HG02852 (cell line): ENCODE data around the gene CCNK.

Source experiments
- ATAC-seq: cut with Tn5 transposase; IDR thresholded peaks from one replicate; pipeline ENCODE4 v1.9.1; 2021; ENCODE audit warnings: mild to moderate bottlenecking, moderate library complexity; ENCODE audit not compliant: unreplicated experiment

CCNK gene

DNA sequence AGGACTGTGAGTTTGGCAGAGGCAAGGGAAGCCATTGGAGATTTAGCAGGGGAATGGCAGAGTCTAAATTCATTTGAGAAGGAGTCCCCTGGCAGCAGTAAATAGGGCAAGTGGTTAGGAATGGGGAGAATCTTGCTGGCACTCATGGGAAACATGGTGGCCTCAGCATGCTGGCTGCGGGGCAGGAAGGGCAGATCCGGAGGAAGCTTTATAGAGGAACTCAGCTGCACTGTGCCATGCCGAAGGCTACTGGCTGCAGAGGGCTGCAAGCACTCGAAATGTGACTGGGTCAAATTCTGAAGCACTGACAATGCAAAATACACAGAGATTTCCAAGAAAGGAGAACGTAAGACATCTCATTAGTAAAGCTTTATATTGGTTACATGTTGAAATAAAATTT, 23.9 kb downstream of the CCNK start:
- no peak for ATAC-seq

DNA sequence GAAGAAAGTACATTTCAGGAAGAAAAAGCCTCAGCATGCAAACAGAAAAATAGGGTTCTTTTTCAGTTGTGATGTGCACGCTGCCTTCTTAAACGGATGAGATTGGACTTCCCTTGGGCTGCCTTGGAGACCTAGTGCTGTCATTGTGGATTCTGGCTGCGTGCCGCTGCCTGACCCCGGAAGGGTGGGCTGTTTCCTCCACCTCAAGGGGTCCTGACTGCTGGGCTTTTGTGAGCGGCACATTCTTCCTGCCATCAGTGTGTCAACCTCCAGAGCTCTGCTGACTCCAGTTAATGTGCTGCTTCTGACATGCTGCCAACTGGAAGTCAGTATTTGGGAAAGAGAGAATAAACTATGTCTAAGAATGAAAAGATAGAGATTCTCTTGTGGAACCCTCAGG, 25.1 kb downstream of the CCNK start:
- no peak for ATAC-seq

DNA sequence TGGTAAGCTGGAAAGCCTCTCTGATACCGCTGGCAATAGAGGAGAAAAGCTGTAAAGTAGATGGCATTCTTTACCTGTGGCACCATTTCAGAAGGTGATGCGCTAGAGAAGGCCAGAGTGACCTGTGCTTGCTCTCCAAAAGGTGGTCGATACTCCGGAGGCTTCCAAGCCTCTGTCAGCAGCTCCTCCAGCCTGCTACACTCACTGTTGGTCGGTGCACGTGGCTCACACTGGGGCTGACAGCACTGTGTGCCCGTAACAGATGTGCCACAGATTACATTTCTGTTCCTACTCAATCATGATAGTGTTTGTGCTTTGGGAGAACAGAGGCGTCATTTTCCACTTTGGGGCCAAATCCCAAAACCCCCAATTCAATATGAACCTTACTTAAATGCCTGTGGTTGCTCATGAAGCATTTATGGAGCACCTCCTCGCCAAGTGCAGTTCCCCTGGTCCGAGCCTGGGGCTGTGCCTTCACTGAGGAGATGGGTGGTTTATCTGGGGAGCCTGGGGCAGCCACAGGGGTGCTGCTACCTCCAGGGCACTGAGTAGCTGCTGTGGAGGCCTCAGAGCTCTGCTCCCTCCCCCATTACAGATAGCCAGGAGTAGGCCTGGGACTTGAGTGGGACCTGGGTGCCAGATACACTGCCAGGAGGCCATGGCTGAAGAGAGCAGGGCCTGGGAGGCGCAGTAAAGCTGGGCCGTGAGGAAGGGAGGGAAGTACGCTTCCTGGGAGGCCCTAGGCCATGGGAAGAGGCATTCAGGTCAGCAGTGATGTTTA, 26.8 kb downstream of the CCNK start:
- ATAC-seq: no peak

DNA sequence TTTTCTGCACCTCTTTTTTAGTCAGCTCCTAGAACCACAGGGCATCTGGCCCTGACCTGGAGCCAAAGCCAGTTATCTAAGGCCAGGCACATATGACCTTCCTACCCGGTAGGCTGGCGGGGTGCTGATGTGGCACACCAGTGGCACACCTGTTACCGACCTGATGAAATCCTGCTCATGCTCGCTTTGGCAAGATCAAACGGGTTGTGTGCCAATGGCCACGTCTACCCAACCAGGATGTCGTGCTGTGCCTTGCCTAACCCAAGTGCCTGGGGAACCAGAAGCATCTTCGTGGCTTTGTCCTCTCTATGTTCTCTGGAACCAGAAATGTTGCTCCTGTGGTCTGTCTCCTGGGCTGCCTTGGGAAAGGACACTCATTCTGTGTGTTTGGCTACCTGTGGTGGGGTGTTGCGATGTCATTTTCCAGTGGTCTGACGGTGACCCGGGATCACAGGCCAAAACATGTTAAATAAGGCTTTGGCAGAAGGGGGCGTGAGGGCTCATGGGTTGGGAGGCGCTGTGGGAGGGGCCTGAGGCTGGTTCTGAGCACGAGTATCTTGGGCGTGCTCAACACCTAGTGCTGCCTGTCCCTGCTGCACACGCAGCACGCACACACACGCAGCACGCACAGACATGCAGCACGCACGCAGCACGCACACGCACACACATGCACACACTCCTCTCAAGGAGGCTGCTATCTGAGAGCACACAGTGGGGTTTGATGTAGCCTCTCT, 27.9 kb downstream of the CCNK start:
- ATAC-seq: no peak

DNA sequence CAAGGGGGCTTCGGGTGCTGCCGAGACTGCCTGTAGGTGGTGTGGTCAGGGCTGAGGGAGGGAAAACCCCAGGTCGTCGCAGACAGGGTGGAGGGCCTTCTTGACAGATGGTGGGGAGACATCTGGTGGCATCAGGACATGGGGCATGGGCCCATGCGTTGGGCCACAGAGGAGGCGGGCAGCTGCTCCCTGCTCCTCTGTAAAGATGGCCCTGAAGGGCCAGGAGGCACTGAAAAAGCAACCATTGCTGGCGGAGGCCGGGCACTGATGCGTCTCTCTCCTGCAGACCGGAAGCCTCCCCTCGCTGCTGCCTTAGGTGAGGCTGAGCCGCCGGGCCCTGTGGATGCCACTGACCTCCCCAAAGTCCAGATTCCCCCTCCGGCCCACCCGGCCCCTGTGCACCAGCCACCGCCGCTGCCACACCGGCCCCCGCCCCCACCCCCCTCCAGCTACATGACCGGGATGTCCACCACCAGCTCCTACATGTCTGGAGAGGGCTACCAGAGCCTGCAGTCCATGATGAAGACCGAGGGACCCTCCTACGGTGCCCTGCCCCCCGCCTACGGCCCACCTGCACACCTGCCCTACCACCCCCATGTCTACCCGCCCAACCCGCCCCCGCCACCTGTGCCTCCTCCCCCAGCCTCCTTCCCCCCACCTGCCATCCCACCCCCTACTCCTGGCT, 28.8 kb downstream of the CCNK start:
- ATAC-seq: no peak

DNA sequence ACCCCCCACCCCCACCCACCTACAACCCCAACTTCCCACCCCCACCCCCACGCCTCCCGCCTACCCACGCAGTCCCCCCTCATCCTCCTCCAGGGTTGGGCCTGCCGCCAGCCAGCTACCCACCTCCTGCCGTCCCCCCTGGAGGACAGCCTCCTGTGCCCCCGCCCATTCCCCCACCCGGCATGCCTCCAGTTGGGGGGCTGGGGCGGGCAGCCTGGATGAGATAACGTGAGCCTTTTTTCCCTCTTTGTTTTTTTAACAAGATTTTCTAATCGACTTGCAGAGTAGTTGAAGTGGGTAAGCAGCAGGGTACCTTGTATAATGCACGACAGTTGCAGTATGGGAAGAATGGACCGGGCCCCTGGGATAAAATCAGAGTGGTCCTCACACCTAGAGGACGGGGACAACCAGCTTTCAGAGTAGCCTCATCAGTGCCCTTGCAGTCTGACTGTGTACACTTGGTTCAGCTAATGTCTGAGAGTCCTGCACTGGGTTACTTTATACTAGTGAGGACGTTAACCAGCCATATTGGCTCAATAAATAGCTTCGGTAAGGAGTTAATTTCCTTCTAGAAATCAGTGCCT, 29.4 kb downstream of the CCNK start:
- no peak for ATAC-seq

DNA sequence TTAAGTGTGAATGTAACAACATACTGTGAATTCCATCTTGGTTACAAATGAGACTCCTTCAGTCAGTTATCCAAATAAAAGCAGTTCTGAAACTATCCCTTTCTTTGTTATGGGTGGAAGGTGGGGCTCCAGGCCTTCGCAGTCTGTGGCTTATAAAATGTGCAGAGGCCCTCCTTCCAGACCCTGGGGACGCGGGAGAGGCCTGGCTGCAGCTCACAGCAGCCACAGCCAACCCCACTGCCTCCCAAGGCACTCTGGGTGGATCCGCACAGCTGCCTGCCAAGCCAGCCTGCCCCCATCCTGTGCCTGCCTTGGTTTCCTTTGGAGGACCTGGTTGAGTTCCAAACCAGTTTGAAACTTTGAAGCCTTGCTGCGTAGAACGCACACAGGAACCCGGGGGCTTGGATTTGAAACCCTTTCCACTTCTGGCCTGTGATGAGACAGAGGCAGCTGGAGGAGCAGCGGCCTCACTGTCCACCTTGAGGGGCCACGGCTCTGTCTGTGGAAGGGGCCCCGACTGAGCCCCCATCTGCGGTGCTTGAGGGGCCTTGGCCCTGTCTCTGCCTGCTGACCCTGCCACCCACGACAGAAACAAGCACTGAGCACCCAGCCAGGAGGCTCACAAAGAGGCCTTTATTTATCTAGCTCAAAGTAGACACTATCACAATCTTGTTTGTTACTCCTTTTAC, 30.4 kb downstream of the CCNK start:
- no peak for ATAC-seq

DNA sequence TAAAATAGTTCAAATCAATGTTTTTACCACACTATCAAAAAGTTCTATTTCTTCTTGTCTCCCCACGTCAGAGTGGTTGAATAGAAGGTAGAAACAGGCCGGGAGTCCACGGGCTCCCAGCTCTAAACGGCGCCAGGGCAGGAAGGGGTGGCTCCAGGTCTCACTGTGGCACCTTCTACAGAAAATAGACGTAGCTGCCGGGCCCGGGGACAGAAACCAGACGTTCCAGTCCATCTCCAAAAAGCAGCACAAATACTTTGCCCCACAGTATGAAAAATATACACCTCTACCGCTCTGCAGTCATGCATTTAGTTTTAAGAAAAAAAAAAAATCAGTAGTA, 30.9 kb downstream of the CCNK start:
- no peak for ATAC-seq

DNA sequence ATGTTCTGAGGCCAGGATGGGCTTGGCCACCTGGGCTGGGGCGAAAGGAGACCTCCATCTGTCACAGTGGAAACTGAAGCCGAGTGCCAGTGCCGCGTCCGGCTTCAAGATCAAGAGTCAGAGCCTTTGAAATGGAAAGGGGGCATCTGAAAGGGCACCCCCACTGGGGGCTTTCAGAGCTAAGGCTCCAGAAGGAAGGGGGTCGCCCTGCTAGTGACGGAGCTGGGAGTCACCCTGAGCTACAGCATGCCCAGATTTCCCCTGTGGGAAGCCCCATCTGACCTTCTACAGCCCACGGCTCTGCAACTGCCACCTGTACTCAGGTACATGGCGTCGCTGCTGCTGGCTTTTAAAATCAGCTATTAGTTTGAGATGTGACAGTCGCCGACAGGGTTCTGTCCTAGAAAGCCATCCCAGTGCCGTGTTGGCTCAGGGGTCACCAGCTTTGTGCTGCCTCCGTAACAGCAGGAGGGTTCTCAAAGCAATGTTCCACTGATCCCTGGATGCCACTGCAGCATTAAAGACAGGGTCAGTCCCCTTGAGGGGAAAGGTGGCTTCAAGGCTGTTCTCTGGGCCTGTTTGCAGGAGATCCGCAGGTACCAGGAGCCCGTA, 31.5 kb downstream of the CCNK start:
- ATAC-seq: no peak

DNA sequence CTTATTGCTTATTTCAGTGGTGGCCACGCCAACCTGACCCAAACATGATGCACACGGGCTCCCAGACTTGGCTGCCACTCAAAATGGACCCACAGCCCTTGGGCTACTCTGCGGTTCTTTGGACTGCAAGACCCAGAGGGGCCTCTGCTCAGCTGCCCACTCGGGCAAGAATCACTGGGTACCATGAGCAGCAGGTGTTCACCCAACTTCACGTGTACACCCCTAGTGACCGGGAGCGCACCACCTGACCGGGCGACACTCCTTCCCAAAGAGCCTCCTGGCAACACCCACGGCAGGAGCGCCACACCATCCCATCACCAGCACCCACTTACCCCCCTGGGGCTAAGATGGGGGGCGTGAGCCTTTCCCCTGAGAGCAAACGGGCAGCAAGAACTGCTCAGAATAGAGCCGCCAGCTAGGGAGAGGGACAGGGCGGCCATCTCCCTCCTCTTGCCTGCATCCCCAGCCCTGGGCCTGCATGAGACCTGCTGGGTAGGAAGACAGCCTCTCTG, 32.0 kb downstream of the CCNK start:
- ATAC-seq: no peak

DNA sequence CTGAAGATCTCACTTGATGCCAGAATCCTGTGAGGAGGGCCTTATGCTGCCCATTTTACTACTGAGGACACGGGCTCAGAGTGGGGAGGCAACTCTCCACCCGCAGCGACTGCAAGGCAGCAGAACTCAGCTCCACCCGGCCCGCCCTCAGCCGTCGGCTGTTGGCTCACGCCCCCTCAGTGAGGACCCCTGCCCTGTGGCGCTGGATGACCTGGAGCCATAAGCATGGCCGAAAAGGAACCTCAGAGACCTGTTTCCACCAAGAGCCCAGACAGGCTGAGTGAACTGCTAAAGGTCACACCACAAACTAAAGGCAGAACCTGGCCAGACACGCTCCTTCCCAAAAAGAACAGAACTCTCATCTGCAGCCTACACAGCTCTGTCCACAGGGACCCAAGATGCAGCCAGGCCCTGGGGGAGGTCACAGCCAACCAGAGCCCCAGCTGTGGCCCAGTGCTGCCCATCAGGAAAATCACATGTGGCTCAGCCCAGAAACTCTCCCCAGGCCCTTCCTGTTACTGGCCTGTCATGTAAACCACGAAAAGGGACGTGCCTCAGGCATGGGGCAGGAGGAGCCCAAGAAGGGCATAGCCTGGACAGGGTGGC, 32.8 kb downstream of the CCNK start:
- no peak for ATAC-seq

DNA sequence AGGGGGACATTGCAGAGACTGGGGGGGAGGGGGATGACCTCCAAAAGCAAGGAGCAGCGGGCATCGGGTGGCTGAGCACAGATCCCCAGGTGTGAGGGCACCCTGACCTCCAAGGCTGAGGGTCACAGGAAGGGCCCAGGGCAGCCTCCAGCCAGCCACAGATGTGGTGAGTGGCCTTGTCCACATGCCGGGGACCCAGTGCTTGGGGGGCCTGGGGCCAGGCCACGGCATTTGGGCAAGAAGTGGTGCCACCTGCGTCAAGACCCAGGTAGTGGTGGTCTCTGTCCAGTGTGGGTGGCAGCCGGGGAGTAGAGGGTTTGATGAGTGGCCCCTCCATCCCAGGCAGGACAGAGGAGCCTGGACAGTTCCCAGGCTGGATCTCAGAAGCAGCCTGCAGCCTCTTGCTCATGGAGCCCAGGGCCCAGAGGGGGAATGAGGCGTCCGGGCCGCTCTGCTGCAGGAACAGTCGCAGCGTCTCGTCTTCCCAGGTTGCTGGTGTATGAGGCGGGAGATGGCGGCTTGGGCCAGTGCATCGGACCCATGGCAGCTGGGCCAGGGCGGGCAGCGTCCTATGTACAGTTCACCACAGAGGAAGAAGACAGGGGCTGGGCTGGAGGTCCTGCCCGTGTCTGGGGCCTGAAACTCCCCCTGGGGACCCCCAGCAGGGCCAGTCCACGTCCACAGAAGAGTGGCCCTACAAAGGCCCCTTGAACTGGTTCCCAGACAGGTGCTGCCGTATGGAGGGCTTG, 33.5 kb downstream of the CCNK start:
- ATAC-seq: no peak

DNA sequence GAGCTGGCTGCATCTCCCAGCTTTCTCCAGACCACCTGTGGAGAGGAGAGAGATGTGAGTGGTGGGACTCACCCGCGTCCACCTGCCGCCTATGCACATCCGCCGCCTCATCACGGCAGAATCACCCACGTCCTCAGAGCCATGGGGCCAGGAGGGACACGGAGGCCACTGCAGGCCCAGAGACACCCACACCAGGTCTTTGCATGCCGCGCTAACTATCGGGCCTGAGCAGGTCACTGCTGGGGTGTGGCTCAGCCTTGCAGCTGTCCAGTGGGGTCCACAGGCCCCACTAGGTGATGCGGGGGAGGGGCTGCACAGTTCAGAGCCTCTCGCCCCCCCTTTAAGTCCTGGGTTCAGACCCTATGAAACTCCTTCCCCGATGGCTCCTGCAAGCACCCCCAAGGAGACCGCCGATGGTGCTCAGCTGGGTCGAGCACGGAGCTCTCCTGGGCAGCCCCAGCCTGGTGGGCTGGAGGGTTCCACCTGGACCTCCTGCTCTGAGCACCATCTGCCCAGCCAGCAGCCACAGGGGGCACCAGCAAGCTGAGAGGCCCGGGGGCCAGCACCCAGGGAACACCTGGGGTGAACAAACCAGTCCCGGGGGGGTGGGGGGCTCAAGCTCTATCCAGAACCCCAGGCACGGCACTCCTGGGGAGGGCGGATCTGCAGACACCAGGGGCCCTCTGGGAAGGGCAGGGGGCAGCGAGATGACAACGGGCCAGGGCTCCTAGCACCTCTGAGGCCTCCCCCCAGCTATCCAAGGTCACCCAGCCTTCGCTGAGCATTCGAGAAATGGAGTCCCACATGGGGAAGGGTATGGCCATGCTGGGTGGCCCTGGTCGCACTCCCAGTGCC, 34.3 kb downstream of the CCNK start:
- ATAC-seq: no peak

DNA sequence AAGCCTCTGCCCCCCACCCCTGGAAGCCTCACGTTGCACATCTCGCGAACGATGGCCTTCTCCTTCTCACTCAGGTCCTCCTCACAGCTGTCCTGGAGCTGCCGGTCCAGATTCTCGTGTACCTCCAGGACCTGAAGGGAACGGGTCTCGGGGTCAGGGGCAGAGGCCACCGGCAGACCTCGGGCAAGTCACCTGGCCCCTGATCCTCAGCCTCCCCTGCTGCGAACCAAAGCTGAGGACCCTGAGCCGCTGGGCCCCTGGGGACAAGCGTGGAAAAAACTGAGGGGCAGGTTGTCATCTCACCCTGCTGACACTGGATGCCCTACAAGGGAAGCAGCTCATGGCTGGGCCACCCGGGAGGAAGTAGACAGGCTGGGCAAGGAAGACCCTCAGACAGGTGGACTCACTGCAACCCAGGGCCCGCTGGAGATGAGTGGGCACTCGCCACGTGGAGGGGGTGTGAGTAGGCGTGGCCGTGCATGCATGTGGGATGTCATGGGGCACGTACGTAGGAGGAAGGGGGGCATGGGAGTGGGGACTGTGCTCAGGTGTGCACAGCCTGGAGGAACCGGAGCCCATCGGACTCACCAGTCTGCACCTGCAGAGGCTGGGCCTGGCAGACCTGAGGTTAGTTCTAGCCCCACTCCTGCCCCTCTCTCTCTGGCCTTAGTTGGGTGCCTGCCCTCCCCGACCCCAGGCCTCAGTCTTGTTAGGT, 35.1 kb downstream of the CCNK start:
- ATAC-seq: no peak

DNA sequence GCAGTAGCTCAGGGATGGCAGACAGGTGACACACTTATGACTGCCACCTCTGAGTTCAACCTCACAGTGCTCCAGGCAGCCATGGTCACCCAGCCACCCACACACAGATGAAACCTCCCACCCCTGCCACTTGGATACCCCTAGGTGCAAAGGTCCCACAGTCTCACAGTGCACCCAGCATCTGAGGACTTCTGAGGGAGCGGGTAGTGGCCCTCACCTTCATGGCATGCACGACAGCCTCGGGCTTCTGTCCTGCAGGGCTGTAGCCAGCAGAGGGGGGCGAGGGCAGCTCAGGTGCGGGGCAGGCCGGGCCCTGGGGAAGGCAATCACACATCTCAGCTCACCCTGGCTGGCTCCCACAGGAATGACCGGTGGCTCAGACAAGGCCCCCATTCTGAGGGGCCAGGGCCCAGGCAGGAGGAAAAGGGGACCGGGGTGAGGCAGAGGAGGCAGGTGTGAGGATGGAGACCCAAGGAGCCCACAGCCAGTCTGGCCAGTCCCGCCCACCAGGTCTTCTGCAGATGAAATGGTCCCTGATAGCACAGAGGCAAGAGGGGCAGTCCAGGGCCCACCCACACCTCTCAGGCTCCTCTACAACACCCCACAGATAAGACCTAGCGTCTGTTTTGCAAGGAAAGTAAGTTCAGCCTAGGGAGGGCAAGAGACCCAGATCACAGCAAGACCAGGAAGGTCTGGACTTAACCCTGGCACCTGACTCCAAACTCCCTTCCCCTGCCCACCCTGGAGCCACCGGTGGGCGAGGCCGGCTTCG, 35.8 kb downstream of the CCNK start:
- ATAC-seq: no peak

DNA sequence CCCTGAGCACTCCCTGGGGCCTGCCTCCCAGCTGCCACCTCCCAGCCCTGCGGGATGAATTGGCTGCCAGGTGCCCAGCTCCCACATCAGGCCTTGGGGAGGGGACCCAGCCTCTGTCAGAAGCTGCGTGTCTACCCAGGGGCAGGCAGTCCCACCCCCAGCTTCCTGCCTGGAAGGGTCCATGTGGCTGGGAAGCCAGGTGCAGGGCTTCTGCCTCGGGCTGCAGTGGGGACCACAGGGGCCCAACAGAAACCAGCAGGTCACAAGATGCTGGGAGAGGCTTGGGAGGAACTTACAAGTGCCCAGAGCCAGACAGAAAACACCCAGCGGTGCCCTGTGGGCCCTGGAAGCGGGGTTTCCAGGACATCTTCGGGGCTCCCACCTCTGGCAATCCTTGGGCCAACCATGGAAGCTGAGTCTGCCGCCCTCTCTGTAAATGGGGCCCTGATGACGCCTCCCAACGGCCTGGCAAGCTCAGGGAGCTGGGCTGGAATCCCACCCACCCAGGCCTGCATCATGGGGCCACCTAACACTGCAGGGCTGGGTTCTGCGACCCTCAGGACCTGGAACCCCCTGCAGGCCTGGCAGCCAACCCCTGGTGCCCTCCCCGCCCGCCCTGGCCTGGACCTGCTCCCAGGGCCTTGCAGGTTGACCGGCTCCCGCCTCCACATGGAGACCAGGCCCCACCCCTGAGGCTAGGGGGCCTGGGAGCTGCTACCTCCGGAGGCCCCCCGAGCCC, 36.6 kb downstream of the CCNK start:
- ATAC-seq: no peak
